ENCODE data around the gene NRSN2. TPM values are rescaled to one million over a fixed set of nuclear protein-coding genes. Genes with fewer than 3 reads are reported as not detected.
A peak's percentile ranks its signal among the peaks of the same experiment; 100 is the strongest.

Gene NRSN2
- total and polyA plus RNA-seq, 2 of the 4 experiments (the other 2 are of a cell fraction): 9.9 to 101 TPM

- H3K36me3 ChIP-seq (ENCODE audit: control insufficient read depth, insufficient read depth, low read length): peaks cover 44% of the 10 kb centered on the region
- CTCF ChIA-PET: no interaction called here
Observed at GRCh38 chr20:388034-388994, 41.4 kb downstream of the NRSN2 start.

More at GRCh38 chr20:388034-388994, 41.4 kb downstream of the NRSN2 start:
- Histone ChIP-seq H4K20me1 (ENCODE audit: insufficient read depth, low read length) (peaks cover 60% of the 10 kb centered on the region), H3K79me1 (ENCODE audit: low read depth in 1 of 2, low read length in 2 of 2) (peaks cover 22 to 59% of the 10 kb centered on the region in 2 experiments), H3K4me1 (ENCODE audit: control insufficient read depth, insufficient read depth, low read length) (no peaks in the 10 kb centered on the region), H2BK120ac (ENCODE audit: low read depth, low read length) (no peak overlapping the region), H3K9me1 (ENCODE audit: insufficient read depth, low read length) (peaks cover 10% of the 10 kb centered on the region; the same call in 1 of the 2 replicates), H3K27ac (ENCODE audit: insufficient read depth, low read length) (no peak overlapping the region), H3K9me3 (ENCODE audit: control insufficient read depth, insufficient read depth, low read length) (no peaks in the 10 kb centered on the region), H2BK5ac (ENCODE audit: low read depth, low read length, poor library complexity, severe bottlenecking) (no peak overlapping the region), H4K8ac (ENCODE audit: low read depth in 2 of 2, low read length in 2 of 2) (no peak overlapping the region), H2AFZ (replicated peaks; ENCODE audit: low read length, poor library complexity) (no peak overlapping the region), H3K23ac (ENCODE audit: low read depth, low read length) (no peak overlapping the region), H3K27me3 (ENCODE audit: control insufficient read depth, insufficient read depth, low read length) (no peaks in the 10 kb centered on the region), H4K5ac (ENCODE audit: low read depth, low read length) (no peak overlapping the region), H3K14ac (replicated peaks; ENCODE audit: low read depth, low read length) (no peak overlapping the region), H3K56ac (ENCODE audit: extremely low read depth, insufficient read depth, low read length) (no peak overlapping the region), H3K4me3 (ENCODE audit: insufficient read depth, low read depth, low read length) (no peak overlapping the region), H3K4me2 (ENCODE audit: low read depth, low read length) (no peak overlapping the region), H3K9ac (ENCODE audit: low read depth, low read length) (no peak overlapping the region), H2BK15ac (ENCODE audit: low read depth, low read length) (no peak overlapping the region), H2BK20ac (ENCODE audit: low read depth, low read length) (no peak overlapping the region), H3K4ac (ENCODE audit: low read depth, low read length) (no peak overlapping the region), H4K91ac (ENCODE audit: insufficient read depth, low read depth, low read length) (no peak overlapping the region), H2AK5ac (ENCODE audit: low read depth, low read length) (no peak overlapping the region), H3K18ac (ENCODE audit: low read depth, low read length) (no peak overlapping the region), H2AK9ac (replicated peaks; ENCODE audit: low read depth, low read length, poor library complexity) (peak overlapping the region; percentile 36)
- dilution Hi-C loops (cut with HindIII; ENCODE audit: low sequenced_read_pairs, unreplicated experiment): no loop called here
- ATAC-seq (ENCODE audit: low read depth) (no peak), DNase-seq (no peak)
- 79% methylated on average over 14 of the region's 21 CpGs; no CpG with 5 or more reads in 1 of the 2 experiments for WGBS, 2 experiments (ENCODE audit: extremely low coverage in 2 of 2, insufficient read length in 1 of 2)
- BruUV-seq (replicated peaks): no TSS peak
- intact Hi-C loops (cut with micrococcal nuclease): no loop called here
- no peak for TF ChIP-seq POLR2A (IDR thresholded peaks at IDR 0.05; ENCODE audit: low read depth, low read length)
- TF ChIP-seq FOS (IDR thresholded peaks at IDR 0.05; ENCODE audit: low read depth, low read length): no peak
- no peak for TF ChIP-seq CEBPB (IDR thresholded peaks at IDR 0.05; ENCODE audit: low read depth, low read length)
- no peak for TF ChIP-seq SMC3 (IDR thresholded peaks at IDR 0.05; ENCODE audit: low read depth, low read length)
- TF ChIP-seq ELK1 (IDR thresholded peaks at IDR 0.05; ENCODE audit: borderline replicate concordance, low read depth, low read length): no peak
- no peak for TF ChIP-seq RFX5 (IDR thresholded peaks at IDR 0.05; ENCODE audit: low read depth, low read length)
- no peak for TF ChIP-seq MXI1 (IDR thresholded peaks at IDR 0.05; ENCODE audit: borderline replicate concordance, low read depth, low read length)
- TF ChIP-seq NFE2L2 (IDR thresholded peaks at IDR 0.05; ENCODE audit: low read depth, low read length): no peak
- TF ChIP-seq, protein P1, sequence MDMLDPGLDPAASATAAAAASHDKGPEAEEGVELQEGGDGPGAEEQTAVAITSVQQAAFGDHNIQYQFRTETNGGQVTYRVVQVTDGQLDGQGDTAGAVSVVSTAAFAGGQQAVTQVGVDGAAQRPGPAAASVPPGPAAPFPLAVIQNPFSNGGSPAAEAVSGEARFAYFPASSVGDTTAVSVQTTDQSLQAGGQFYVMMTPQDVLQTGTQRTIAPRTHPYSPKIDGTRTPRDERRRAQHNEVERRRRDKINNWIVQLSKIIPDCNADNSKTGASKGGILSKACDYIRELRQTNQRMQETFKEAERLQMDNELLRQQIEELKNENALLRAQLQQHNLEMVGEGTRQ (IDR thresholded peaks at IDR 0.05; ENCODE audit: low read depth, low read length): no peak
- TF ChIP-seq, protein P2, sequence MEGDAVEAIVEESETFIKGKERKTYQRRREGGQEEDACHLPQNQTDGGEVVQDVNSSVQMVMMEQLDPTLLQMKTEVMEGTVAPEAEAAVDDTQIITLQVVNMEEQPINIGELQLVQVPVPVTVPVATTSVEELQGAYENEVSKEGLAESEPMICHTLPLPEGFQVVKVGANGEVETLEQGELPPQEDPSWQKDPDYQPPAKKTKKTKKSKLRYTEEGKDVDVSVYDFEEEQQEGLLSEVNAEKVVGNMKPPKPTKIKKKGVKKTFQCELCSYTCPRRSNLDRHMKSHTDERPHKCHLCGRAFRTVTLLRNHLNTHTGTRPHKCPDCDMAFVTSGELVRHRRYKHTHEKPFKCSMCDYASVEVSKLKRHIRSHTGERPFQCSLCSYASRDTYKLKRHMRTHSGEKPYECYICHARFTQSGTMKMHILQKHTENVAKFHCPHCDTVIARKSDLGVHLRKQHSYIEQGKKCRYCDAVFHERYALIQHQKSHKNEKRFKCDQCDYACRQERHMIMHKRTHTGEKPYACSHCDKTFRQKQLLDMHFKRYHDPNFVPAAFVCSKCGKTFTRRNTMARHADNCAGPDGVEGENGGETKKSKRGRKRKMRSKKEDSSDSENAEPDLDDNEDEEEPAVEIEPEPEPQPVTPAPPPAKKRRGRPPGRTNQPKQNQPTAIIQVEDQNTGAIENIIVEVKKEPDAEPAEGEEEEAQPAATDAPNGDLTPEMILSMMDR (conservative IDR thresholded peaks at IDR 0.05; ENCODE audit: low read depth, low read length): no peak
- no peak for TF ChIP-seq RCOR1 (IDR thresholded peaks at IDR 0.05; ENCODE audit: insufficient replicate concordance, low read length)
- no peak for TF ChIP-seq BHLHE40 (IDR thresholded peaks at IDR 0.05; ENCODE audit: low read depth, low read length)
- in situ Hi-C loops (cut with MboI; ENCODE audit: low sequenced_read_pairs): no loop called here
- POLR2A ChIA-PET (ENCODE audit: unreplicated experiment): no interaction called here

All from IMR-90 (cell line).